Left cardiac atrium (tissue), 4 donors: Measurements from ENCODE around the gene UNC5A. TPM values are rescaled to one million over a fixed set of nuclear protein-coding genes. Genes with fewer than 3 reads are reported as not detected.
A peak's percentile ranks its signal among the peaks of the same experiment; 100 is the strongest.

ENCODE experiments used
- ATAC-seq, 2 donors: fragments of 200-7000 bp; cut with Tn5 transposase; one replicate each; pipeline ENCODE4 v1.9.1; 2020; ENCODE audit warnings: mild to moderate bottlenecking in 2 of 2, moderate library complexity in 2 of 2
- DNase-seq: peaks from one replicate; pipeline ENCODE4 v3.0.0-alpha.2; 2020
- intact Hi-C, 2 donors: fragments of 100-400 bp; cut with DNase I; formaldehyde crosslinking; loops; one replicate each; pipeline versions ENCODE4 v1.14.1 to v1.15.1; 2022 to 2023
- total RNA-seq, 2 donors: library from RNA; stranded (reverse); fragmentation: NEBNext Ultra II Directional; extraction: Animal tissue kit (Norgen Biotek cat#: 25700); gene quantifications; one replicate each; pipeline ENCODE4 v1.2.1, GENCODE V29; 2021
- donor health status: DM: no; HTN: yes; CAD: no.
- donor health status: DM: no; HTN: yes; CAD: no; lungs with severe emphysema.
- donor health status: DM: yes; HTN: yes; CAD: no.
- donor health status: Dilated cardiomyopathy.

UNC5A gene
- total RNA-seq, 2 donors from 2014 or later: 0.35 to 0.50 TPM

GRCh38 chr5:176816043-176816745 lies 5.8 kb downstream of the UNC5A start:
- no peak for DNase-seq
- ATAC-seq: no peak
- intact Hi-C loops: loop anchor here in 1 of 2 donors (10.0 kb wide), 1 partner anchor 161 kb away; no protein-coding TSS in a partner anchor

DNA sequence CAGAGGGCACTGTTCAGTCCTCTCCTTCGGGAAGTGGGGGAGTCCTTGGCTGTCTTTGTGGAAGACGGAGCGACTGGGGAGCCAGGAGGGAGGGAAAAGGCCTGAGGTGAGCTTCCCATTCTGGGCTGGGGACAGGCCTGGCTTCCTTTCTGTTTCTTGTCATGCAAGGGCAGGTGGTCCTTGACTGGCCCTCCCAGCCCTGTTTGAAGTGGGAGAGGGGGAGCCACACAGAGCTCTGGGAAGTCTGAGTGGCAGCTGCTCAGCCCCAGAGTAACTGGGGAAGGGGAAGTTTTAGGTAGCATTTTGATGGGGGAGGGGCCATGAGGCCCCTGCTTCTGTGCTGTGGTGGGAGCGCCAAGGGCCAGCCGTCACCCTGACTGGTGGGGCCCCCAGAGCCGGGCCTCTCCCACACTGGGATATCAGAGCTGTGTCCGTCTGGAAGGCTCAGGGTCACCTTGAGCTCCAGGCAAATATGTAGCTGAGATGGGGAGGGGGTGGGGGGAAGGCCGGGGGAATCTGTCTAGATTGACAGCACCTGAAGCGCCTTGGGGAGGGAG lies 6.5 kb downstream of the UNC5A start:
- intact Hi-C loops: loop anchor here in 1 of 2 donors (10.0 kb wide), 1 partner anchor 162 kb away; no protein-coding TSS in a partner anchor
- no peak for DNase-seq
- no peak for ATAC-seq

GRCh38 chr5:176817369-176817840 lies 7.0 kb downstream of the UNC5A start:
- intact Hi-C loops: loop anchor here in 1 of 2 donors (10.0 kb wide), 1 partner anchor 163 kb away; no protein-coding TSS in a partner anchor
- no peak for DNase-seq
- peak in 1 of 2 donors; percentile 9 for ATAC-seq

DNA sequence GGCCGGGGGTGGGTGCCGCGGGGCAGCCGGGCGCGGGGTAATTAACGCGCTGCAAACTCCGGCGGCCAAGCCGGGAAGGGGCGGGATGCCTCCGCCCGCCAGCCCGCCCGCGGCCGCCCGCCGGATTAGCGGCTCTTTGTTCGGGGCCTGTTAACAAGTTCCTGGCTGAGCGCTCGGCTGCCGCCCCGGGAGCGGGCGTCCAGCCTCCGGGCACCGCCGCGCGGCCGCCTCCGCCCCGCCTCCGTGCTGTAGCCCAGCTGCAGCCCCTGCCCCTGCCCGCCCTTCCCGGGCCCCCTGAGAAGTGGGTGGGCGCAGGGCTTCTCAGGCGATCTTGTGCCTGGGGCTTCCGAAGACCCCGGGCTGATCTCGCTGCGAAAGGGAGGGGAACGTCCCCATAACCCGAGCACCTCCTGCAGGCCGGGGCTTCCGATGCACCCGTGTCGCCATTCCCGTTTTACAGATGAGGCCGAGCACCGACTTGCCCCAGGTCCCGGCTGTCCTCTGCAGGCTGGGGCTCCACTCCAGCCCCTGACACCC lies 7.5 kb downstream of the UNC5A start:
- DNase-seq (no peak), ATAC-seq (peak in 1 of 2 donors; percentile 32)
- intact Hi-C loops: loop anchor here in 1 of 2 donors (10.0 kb wide), 1 partner anchor 163 kb away; no protein-coding TSS in a partner anchor

GRCh38 chr5:176818391-176819098 lies 8.2 kb downstream of the UNC5A start:
- intact Hi-C loops: loop anchor here in 1 of 2 donors (10.0 kb wide), 1 partner anchor 164 kb away; no protein-coding TSS in a partner anchor
- ATAC-seq: no peak
- no peak for DNase-seq

- intact Hi-C loops: loop anchor here in 1 of 2 donors (10.0 kb wide), 1 partner anchor 165 kb away; no protein-coding TSS in a partner anchor
These were observed 9.1 kb downstream of the UNC5A start for GRCh38 chr5:176819476-176819875.

GRCh38 chr5:176820937-176821336 lies 10.6 kb downstream of the UNC5A start:
- ATAC-seq (no peak), DNase-seq (no peak)
- intact Hi-C loops: no loop called here

More at GRCh38 chr5:176819476-176819875, 9.1 kb downstream of the UNC5A start:
- ATAC-seq (no peak), DNase-seq (no peak)

DNA sequence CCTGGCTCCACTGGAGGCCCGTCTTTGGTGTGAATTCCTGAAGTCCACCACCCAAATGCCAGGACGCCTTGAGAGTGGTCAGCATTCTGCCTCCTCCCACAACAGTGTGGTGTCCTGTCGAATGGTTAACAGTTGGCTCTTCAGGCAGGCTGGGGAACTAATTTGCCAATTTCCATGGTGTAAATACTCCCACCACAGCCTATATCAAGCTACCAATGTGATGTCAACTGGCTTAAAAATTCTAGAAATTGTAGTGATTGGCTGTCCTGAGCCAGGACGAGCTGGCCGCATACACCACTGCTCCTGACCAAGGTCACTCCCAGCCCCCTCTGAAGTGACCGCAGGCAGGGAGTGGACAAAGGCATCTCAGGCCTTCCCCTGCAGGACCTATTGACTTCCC lies 11.1 kb downstream of the UNC5A start:
- intact Hi-C loops: no loop called here
- DNase-seq (no peak), ATAC-seq (no peak)

DNA sequence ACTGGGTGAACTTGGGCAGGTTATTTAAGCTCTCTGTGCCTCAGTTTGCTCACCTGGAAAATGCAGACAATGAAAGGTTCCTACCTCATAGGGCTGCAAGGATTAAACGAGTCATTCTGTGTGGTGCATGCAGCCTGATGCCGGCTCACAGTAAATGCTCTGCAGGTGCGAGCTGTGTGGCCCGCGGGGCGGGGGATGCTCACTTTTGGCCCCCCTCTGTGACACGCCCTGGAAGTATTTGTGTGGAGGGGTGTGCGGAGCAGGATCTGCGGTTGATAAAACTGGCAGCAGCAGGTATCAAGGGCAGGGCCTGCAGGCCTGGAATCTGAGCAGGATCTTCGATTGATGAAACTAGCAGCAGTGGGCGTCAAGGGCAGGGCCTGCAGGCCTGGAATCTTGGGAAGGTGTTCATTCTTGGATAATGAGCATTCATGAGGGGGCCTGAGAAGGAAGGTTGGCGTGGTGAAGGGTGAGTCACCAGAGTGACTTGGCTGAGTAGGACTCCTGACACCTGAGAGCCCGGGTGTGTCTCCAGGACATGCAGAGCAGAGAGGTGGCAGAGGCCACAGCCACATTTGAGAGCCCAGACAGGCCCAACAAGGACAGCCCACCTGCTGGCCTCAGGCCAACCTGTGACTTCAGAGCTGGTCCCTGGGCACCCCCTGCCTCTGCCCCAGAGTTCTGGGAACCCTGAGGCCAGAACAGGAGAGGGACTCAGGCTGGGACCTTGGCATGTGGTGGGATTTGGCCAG lies 11.9 kb downstream of the UNC5A start:
- intact Hi-C loops: no loop called here
- ATAC-seq (no peak), DNase-seq (no peak)

GRCh38 chr5:176822793-176823481 lies 12.6 kb downstream of the UNC5A start:
- DNase-seq: no peak
- intact Hi-C loops: no loop called here

GRCh38 chr5:176823869-176824412 lies 13.6 kb downstream of the UNC5A start:
- no peak for DNase-seq
- ATAC-seq: no peak
- intact Hi-C loops: no loop called here

More at GRCh38 chr5:176822793-176823481, 12.6 kb downstream of the UNC5A start:
- no peak for ATAC-seq

DNA sequence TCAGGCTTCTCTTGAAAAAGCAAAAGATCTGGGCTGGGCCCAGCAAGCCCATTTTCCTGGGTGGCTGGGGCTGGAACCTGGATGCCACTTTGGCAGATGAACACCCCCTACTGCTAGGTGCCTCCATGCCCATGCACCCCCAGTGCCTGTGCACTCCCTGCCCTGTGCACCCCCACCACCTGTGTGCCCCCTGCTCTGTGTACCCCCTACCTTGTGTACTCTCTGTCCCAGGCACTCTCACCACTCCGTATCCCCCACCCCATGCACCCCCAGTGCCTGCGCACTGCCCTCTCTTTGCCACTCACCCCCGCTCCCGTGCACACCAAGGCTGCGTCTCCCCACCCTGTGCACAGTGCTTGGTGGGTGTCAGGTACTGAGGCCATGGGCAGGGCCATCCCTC lies 14.2 kb downstream of the UNC5A start:
- intact Hi-C loops: no loop called here
- DNase-seq (no peak), ATAC-seq (no peak)

- DNase-seq (no peak), ATAC-seq (no peak)
- intact Hi-C loops: no loop called here
These were observed 14.9 kb downstream of the UNC5A start for GRCh38 chr5:176825234-176825633.

DNA sequence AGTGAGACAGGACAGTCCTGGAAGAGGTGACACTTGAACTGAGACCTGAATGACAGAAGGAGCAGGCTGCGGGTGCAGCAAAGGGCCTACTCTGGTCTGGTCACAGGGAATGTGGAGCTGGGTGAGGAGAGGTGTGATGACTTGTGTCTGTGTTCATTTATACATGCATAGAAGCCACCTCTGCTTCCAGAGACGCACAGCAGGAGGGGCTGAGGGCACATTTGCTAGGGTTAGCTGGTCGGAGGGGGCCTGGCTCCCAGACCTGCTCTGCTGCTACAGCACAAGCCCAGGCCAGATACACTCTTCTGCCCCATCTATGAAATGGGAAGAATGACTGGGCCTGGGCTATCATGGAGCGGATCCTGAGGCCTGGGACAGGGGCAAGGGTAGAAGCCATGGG lies 15.6 kb downstream of the UNC5A start:
- intact Hi-C loops: no loop called here
- no peak for ATAC-seq
- DNase-seq: no peak

- DNase-seq: no peak
- no peak for ATAC-seq
- intact Hi-C loops: no loop called here
These were observed 17.5 kb downstream of the UNC5A start for GRCh38 chr5:176827736-176828414.

DNA sequence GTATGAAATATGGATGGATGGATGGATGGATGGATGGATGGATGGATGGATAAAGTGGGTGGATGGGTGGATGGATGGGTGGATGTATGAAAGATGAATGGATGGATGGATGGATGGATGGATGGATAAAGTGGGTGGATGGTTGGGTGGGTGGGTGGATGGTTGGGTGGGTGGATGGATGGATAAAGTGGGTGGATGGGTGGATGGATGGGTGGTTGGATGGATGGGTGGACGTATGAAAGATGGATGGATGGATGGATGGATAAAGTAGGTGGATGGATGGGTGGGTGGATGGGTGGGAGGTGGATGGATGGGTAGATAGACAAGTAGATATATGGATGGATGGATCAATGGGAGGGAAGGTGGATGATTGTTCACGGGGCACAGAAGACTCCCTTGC lies 19.0 kb downstream of the UNC5A start:
- ATAC-seq (no peak), DNase-seq (no peak)
- intact Hi-C loops: no loop called here

DNA sequence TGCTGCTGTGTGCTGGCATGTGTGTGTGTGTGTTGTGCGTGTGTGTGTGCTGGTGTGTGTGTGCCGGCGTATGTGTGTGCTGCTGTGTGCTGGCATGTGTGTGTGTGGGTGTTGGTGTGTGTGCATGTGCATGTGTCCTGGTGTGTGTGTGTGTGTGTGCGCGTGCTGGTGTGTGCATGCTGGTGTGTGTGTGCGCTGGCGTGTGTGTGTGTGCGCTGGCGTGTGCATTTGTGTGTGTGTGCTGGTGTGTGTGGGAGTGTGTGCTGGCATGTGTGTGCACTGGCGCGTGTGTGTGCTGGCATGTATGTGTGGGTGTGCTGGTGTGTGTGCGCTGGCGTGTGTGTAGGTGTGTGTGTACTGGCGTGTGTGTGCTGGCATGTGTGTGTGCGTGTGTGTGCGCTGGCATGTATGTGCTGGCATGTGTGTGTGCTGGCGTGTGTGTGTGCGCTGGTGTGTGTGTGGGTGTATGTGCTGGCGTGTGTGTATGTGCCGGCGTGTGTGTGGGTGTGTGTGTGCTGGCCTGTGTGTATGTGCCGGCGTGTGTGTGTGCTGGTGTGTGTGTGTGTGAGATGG lies 20.1 kb downstream of the UNC5A start:
- intact Hi-C loops: no loop called here

More for the DNA sequence above, 20.1 kb downstream of the UNC5A start:
- no peak for ATAC-seq
- no peak for DNase-seq
